Adipocyte (in vitro differentiated cells): ENCODE data around the gene UBE2O.

Source experiments
- DNase-seq: peaks from one replicate; pipeline ENCODE4 v3.0.0-alpha.2; 2015; ENCODE audit warnings: low read depth
- H3K27me3 ChIP-seq: replicated peaks from 2 replicates; pipeline ENCODE4 v1.7.0; 2013; ENCODE audit warnings: mild to moderate bottlenecking, low read length, moderate library complexity; ENCODE audit not compliant: control insufficient read depth, insufficient read depth
- H3K36me3 ChIP-seq: 2 replicates; pipeline ENCODE4 v1.7.0; 2013; ENCODE audit warnings: low read length, mild to moderate bottlenecking, moderate library complexity; ENCODE audit not compliant: control insufficient read depth, insufficient read depth, severe bottlenecking
- H3K4me1 ChIP-seq: 2 replicates; pipeline ENCODE4 v1.7.0; 2013; ENCODE audit warnings: mild to moderate bottlenecking, low read length, moderate library complexity; ENCODE audit not compliant: control insufficient read depth, insufficient read depth
- H3K4me3 ChIP-seq: 2 replicates; pipeline ENCODE4 v1.7.0; 2013; ENCODE audit warnings: mild to moderate bottlenecking, low read length, moderate library complexity
- H3K9ac ChIP-seq: 2 replicates; pipeline ENCODE4 v1.7.0; 2013; ENCODE audit warnings: mild to moderate bottlenecking, low read length, moderate library complexity
- H3K9me3 ChIP-seq: 2 replicates; pipeline ENCODE4 v1.7.0; 2013; ENCODE audit warnings: mild to moderate bottlenecking, low read length, moderate library complexity; ENCODE audit not compliant: control insufficient read depth

UBE2O gene

GRCh38 chr17:76452660-76453430 is at the start of gene UBE2O:
Gene UBE2O (minus strand): TSS chr17:76453152. CDS start chr17:76453141, 11 bp downstream.
- H3K4me1 ChIP-seq = peaks cover 15% of the 10 kb centered on the region
- no peaks in the 10 kb centered on the region for H3K27me3 ChIP-seq
- peak; percentile 96 for DNase-seq
- peak within 1 kb of the TSS; percentile 90 for H3K9ac ChIP-seq
- H3K4me3 ChIP-seq = peak within 1 kb of the TSS; percentile 88
- H3K9me3 ChIP-seq = no peaks in the 10 kb centered on the region
- no peaks in the 10 kb centered on the region for H3K36me3 ChIP-seq

- no peak for DNase-seq
- Histone ChIP-seq H3K27me3 (peaks cover 10% of the 10 kb centered on the region), H3K9me3 (no peaks in the 10 kb centered on the region), H3K9ac (peak overlapping the region; percentile 74), H3K4me3 (peak overlapping the region; percentile 75), H3K36me3 (no peaks in the 10 kb centered on the region), H3K4me1 (peaks cover 4% of the 10 kb centered on the region)
These were observed 48.9 kb upstream of the UBE2O start for GRCh38 chr17:76501827-76502307.

DNA sequence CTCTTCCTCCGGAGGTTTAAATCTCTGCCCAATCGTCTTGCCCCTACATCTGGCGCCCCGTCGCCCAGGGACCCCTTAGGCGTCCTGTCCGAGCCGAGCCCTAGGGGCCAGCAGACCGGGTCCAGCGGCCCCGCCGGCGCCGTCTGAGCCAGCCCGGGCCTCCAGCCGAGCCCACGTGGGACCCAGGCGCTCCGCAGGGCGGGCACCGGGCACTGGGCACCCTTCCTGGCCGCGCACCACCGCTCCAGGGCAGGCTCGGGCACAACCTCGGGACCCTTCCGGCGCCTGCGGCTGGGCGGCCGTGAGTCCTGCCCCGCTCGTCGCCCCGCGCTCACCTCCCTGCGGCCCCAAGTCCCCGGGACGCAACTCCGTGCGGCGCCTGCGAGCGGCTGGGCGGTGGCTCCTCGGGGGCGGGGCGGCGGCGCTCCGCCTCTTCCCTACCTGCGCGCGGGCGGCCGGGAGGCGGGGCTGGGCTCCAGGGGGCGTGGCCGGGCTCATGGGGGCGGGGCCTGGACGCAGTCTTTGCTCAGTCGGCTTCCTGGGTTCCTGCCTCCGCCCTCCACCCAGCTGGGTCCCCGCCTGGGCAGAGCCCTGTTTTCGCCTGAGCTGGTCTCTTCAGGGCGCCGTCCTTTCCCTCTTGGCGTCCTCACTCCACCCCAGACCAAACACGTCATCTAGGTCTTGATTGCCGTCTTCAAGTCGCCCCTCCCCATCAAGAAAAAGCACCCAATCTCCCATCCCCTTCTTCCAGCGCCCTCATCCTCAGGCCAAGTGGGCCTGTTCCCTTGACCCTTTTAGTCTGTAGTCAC is 48.3 kb upstream of the UBE2O start, which contains the start of gene RHBDF2:
TSS of gene RHBDF2 (minus strand) at position 406 of the 809 bp plus-strand sequence. CDS start 19,899 bp downstream, outside the sequence.
- Histone ChIP-seq H3K4me3 (peak within 1 kb of the TSS; percentile 75), H3K9me3 (no peaks in the 10 kb centered on the region), H3K4me1 (peaks cover 4% of the 10 kb centered on the region), H3K27me3 (peaks cover 6% of the 10 kb centered on the region), H3K36me3 (no peaks in the 10 kb centered on the region), H3K9ac (peak within 1 kb of the TSS; percentile 74)
- peak; percentile 86 for DNase-seq

GRCh38 chr17:76500747-76501017 is 47.7 kb upstream of the UBE2O start:
- H3K4me3 ChIP-seq = peak overlapping the region; percentile 75
- H3K27me3 ChIP-seq = peaks cover 6% of the 10 kb centered on the region
- H3K9me3 ChIP-seq = no peaks in the 10 kb centered on the region
- no peaks in the 10 kb centered on the region for H3K36me3 ChIP-seq
- no peak for DNase-seq
- H3K9ac ChIP-seq = peak overlapping the region; percentile 34
- peaks cover 4% of the 10 kb centered on the region for H3K4me1 ChIP-seq

- Histone ChIP-seq H3K4me1 (peaks cover 4% of the 10 kb centered on the region), H3K36me3 (no peaks in the 10 kb centered on the region), H3K9ac (no peak overlapping the region), H3K4me3 (no peak overlapping the region), H3K27me3 (peaks cover 6% of the 10 kb centered on the region), H3K9me3 (no peaks in the 10 kb centered on the region)
- DNase-seq = no peak
These were observed 47.3 kb upstream of the UBE2O start for GRCh38 chr17:76500074-76500746.

- Histone ChIP-seq H3K4me1 (peaks cover 4% of the 10 kb centered on the region), H3K36me3 (no peaks in the 10 kb centered on the region), H3K27me3 (peaks cover 6% of the 10 kb centered on the region), H3K9ac (no peak overlapping the region), H3K4me3 (no peak overlapping the region), H3K9me3 (no peaks in the 10 kb centered on the region)
- DNase-seq = no peak
These were observed 46.3 kb upstream of the UBE2O start for GRCh38 chr17:76499267-76499667.

GRCh38 chr17:76498876-76499251 is 45.9 kb upstream of the UBE2O start:
- Histone ChIP-seq H3K4me3 (no peak overlapping the region), H3K27me3 (peaks cover 6% of the 10 kb centered on the region), H3K9me3 (no peaks in the 10 kb centered on the region), H3K36me3 (no peaks in the 10 kb centered on the region), H3K4me1 (peaks cover 4% of the 10 kb centered on the region), H3K9ac (no peak overlapping the region)
- no peak for DNase-seq

DNA sequence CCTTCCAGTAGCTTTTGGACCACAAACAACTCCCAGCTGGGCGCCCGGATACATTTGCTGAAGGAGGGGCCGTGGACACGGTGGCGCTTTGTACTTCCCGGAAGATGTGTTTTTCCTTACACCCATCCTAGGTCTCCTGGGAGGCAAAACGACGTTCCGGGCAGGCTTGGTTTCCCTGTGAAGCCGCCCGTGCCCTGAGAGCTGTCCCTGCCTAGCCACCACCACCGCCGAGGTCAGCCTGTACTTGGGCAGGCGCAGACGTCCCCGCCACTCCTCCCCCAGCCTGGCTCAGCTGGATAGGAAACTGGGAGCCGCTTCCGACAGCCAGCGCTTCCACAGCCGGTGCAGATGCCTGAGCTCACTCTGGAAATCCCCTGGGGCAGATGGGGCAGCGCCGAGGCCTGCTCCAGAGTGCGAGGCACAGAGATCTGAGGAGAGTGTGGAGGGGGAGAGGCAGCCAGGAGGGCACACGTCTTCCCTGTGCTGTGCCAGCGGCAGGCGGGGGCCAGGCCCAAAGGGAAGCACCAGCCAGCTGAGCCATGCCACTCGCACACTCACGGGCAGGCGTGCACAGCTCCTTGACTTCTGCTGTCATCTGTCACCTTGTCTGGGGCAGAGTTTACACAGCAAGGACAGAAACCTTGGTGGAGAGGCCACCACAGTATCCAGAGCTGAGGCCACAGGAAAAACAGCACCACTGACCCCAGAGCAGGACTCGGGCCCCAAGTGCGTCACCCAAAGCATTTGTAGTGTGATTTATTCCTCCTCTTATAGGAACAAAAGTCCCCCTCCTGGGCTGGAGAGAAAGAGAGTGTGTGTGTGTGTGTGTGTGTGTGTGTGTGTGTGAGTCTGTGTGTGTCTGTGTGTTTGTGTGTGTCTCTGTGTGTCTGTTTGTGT is 45.3 kb upstream of the UBE2O start:
- peak overlapping the region; percentile 7 for H3K9ac ChIP-seq
- H3K36me3 ChIP-seq = no peaks in the 10 kb centered on the region
- peak; percentile 72 for DNase-seq
- peaks cover 7% of the 10 kb centered on the region for H3K4me1 ChIP-seq
- H3K4me3 ChIP-seq = no peak overlapping the region
- H3K9me3 ChIP-seq = no peaks in the 10 kb centered on the region
- peaks cover 6% of the 10 kb centered on the region for H3K27me3 ChIP-seq

DNA sequence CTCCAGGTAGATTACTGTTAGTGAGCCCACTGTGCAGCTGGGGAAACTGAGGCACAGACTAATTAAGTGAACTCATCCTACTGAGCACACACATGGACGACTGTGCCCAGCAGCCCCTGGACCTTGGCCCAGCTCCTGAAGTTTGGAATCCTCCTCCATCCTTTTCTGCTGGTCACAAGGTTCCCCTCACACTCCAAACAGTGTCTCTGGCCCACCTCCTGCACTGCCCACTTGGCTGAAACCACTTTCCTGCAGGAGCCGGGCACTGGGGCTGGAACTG is 44.7 kb upstream of the UBE2O start:
- H3K27me3 ChIP-seq = peaks cover 2% of the 10 kb centered on the region
- no peak overlapping the region for H3K4me3 ChIP-seq

GRCh38 chr17:76496464-76496863 is 43.5 kb upstream of the UBE2O start:
- Histone ChIP-seq H3K4me3 (no peak overlapping the region), H3K4me1 (peaks cover 13% of the 10 kb centered on the region), H3K36me3 (no peaks in the 10 kb centered on the region), H3K9ac (no peak overlapping the region), H3K9me3 (no peaks in the 10 kb centered on the region), H3K27me3 (no peaks in the 10 kb centered on the region)
- DNase-seq = no peak

More for the DNA sequence above, 44.7 kb upstream of the UBE2O start:
- Histone ChIP-seq H3K9ac (peak overlapping the region; percentile 7), H3K4me1 (peaks cover 13% of the 10 kb centered on the region), H3K9me3 (no peaks in the 10 kb centered on the region), H3K36me3 (no peaks in the 10 kb centered on the region)
- DNase-seq = no peak
